EL (cell line): ENCODE data around the gene FOS.
A peak's percentile ranks its signal among the peaks of the same experiment; 100 is the strongest.
"Not testable (repeated sequence)": the region's sequence is repeated elsewhere in the genome, so short reads cannot be mapped to it uniquely, and the experiment has no call there.

Experiments
- DNase-seq: peaks from one replicate; pipeline ENCODE4 v3.0.0-alpha.2; 2016

Gene FOS

DNA sequence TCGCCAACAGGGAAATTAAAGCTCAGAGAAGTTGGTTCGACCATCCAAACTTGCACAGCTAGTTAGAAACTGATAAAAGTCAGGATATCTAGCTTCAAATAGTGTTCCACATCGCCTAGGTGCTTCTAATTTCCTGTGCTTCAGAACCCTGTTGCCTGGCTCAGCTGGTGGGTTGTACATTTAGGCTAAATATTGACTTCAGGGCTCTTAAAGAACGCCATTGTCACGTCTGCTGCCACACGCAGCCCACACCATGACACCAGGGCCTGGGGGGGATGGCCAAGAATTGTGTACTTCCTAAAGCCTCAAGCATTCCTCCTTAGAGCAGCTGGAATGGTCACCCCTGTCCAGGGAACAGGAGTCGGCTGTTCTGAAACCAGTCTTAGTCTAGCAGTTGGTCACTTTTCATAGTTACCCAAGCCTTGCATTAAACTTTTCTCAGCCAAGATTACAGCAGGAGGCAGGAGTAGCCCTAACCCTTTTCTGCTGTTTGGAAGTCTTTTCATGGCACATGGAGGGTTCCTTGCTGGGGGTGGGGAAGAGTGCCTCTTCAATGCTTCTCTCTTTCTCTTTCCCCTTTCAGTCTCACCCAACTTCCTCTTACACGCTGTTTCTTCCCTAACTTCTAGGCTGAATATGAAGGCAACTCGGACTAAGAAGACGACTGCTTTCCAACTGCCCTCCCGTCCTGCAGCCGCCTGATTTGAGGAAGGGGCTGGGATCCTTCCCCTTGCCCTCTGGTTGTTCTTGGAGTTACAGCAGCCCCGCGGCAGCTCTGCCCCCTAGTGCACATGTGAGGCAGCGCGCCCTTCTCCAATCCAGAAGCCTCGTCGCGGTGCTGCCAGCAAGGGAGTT is 17.1 kb downstream of the FOS start:
- DNase-seq = peak; percentile 67

GRCh38 chr14:75297411-75298040 is 18.9 kb downstream of the FOS start:
- DNase-seq = no peak

DNA sequence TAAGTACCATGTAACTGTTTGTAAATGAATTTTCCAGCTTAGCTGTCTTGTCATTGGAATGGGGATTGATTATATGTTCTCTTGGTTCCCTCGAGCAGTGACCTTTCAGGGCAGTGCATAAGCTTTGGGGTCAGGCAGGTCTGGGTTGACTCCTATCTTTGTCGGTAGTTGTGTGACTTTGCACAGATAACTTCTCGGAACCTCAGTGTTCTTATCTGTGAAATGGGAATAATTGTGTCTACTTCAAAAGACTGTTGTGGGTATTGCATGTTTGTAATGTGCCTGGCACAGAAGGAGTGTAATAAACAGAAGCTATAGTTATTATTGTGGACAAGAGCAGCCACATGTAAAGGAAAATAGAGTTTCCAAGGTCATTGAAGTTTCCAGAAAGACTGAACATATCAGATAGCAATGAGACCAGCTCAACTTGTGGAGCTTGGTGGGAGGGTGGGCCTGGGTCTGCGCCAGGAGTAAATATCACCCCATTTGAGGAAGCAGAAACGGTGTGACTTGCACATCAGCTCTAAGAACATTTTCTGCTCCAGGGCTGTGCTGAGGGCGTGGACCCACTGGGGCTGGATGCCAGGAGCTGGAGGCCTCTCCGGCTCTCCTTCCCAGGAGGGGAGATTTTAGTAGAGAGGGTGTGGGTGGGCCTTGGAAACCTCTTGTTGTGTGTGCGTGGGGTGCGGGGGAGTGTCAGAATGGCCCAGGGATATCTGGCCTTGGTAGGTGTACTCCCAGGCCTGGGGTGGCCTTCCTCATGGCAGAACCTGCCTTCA is 19.7 kb downstream of the FOS start:
- no peak for DNase-seq

GRCh38 chr14:75299059-75299458 is 20.4 kb downstream of the FOS start:
- no peak for DNase-seq

GRCh38 chr14:75299576-75299975 is 20.9 kb downstream of the FOS start:
- DNase-seq = no peak

- DNase-seq = no peak
These were observed 23.2 kb downstream of the FOS start for GRCh38 chr14:75301666-75302325.

GRCh38 chr14:75303381-75303789 is 24.8 kb downstream of the FOS start:
- DNase-seq = peak; percentile 71

DNA sequence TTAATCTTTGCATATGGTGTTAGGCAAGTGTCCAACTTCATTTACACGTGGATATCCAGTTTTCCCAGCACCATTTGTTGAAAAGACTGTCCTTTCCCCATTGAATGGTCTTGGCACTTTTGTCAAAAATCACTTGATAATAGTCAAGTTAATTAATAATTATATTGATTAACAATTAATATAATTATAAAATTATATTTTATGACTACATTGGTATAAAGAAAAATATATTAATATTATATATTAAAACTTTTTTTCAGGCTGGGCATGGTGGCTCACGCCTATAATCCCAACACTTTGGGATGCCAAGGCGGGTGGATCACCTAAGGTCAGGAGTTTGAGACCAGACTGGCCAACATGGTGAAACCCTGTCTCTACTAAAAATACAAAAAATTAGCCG is 27.8 kb downstream of the FOS start:
- DNase-seq = not testable (repeated sequence)

DNA sequence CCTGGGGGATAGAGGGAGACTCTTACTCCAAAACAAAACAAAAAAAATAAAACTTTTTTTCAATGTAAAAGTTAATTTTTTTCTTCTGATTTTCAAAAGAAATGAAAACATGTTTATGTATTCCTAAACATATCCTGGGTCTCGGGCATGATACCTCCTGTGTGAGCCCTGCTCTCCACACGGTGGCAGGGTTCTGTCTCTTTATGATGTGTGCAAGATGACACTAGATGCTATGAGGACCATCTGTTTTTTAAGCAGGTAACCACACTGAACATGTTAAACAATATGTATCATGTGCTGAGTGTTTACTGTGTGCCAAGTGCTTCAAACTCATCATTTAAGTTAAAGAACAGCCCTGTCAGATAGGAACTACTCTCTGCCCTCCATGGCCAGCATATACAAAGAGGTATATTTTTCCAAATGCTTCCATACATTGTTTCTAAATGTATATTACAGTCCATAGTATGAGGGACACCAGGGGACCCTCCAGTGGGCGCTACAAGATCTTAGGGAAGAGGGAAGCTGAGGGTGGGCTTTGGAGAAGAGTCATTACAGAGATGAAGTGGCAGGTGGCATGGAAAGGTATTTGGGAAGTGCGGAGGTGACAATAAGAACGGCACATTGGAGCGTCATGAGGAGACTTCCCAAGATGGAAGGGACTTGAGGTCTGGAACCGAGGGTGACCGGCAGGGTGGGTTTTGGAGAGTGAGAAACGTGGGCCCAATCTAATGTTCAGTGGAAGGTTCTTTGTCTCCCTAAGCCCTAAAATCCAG is 28.5 kb downstream of the FOS start:
- no peak for DNase-seq

- DNase-seq = peak; percentile 76
These were observed 29.2 kb downstream of the FOS start for GRCh38 chr14:75307700-75308379.

- DNase-seq = not testable (repeated sequence)
These were observed 30.4 kb downstream of the FOS start for GRCh38 chr14:75308991-75309390.

DNA sequence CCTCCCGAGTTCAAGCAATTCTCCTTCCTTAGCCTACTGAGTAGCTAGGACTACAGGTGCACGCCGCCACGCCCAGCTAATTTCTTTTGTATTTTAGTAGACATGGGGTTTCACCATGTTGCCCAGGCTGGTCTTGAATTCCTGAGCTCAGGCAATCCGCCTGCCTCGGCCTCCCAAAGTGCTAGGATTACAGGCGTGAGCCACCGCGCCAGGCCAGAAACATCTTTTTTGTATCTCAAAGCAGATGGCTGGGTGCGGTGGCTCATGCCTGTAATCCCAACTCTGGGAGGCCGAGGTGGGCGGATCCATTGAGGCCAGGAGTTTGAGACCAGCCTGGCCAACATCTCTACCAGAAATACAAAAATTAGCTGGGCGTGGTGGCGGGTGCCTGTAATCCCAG is 30.9 kb downstream of the FOS start:
- DNase-seq = not testable (repeated sequence)

- peak; percentile 71 for DNase-seq
These were observed 31.9 kb downstream of the FOS start for GRCh38 chr14:75310295-75311111.

DNA sequence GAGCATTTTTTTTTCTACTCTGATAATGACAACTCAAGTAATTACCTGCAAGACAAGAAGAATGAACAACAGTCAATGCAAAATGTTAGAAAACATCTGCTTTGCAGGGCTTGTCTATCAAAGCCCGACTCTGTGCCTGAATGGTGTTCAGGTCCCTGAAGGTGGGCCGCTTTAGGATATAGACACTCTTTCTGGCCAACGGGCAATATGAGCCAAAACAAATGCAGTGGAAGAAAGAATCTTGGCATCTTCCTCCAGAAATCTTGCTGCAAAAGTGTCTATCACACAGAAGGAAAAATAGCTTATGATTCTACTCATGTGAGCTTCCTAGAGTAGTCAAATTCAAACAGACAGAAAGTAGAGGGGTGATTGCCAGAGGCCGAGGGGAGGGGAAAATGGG is 32.7 kb downstream of the FOS start:
- DNase-seq = no peak

DNA sequence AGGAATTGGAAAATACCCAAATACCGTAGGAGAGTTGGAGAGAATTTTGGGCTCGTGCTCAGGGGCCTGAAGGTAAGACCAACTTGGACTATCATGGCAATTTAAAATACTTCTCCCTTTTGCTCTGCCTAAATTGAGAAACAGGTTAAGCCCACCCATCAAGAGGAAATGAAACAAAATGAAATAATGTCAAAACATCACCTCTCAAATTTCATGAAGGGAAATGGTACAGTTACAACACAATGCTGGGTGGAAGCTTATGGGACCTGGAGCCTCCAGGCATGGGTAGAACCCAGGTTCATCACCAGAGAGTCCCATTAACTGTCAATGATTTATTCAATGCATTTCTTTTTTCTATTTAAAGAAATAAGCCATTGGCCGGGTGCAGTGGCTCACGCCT is 33.7 kb downstream of the FOS start:
- no peak for DNase-seq

GRCh38 chr14:75313294-75313693 is 34.7 kb downstream of the FOS start:
- DNase-seq = no peak

DNA sequence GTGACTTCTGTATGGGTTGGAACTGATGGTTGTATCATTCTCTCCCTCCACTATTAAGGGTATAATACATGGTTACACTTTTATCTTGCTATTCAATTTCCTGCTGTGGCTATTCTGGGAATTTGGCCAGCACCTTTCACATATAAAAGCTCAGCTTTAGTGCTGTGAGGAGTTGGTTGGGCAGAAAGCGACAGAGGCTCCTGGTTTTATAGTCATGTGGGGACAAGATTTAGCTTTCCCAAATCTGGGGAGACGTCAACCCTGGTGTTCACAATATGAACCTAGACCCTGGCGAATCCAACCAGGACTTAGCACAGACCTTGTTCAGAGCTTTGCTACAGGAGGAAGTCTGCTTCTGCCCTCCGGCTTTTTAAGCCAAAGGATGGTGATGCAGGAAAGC is 36.5 kb downstream of the FOS start:
- peak; percentile 48 for DNase-seq

DNA sequence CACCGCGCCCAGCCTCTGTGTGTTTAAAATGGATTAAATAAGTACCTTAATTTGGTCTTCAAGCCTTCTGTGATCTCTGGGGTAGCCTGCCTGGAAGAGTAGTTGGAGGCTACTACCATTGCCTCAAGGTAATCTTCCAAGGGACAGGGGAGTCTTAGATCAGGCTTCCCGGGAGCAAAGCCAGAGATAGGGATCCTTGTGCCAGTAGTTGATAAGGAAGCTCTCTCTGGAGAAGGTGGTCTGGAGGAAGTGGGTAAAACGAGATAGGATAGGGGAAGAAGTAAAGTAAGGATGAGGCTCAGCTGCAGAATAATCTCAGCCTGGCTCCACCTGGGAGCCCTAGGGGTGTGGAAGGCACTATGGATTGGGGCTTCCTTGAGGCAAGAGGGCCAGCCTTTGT is 38.5 kb downstream of the FOS start:
- DNase-seq = no peak

- DNase-seq = no peak
These were observed 39.7 kb downstream of the FOS start for GRCh38 chr14:75318353-75318752.

DNA sequence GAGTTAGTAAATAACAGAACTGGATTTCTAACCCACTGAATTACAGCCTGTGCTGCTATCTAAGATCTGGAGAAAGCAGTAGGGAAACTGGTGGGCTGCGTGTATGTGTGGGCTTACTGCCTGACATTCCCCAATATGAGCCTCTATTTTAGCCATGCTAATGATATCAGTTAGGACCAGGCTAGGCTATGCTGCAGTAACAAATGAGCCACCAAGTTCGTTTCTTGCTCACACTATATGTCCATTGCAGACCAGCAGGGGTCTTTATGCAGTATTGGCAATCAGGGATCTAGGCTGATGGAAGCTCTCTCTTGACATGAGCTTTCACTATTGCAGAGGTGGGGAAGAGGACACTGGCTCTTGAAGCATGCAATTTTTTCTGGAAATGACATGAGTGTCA is 40.4 kb downstream of the FOS start:
- DNase-seq = no peak

- DNase-seq = no peak
These were observed 41.6 kb downstream of the FOS start for GRCh38 chr14:75320196-75320595.
